Kidney (tissue), 14 donors: ENCODE measurements around the gene ITPR1. TPM values are rescaled to one million over a fixed set of nuclear protein-coding genes. Genes with fewer than 3 reads are reported as not detected.

Source experiments
- DNase-seq, 5 donors: peaks; one replicate each; pipeline ENCODE4 v3.0.0-alpha.2; 2013 to 2020
- FAIRE-seq: peaks from 2 replicates; lab custom pipeline; 2012; peaks lifted over from hg19 to GRCh38; lab: Jason Lieb, UNC
- H3K27ac ChIP-seq, 2 donors: one replicate each; pipeline ENCODE4 v1.7.0; 2013; ENCODE audit warnings: low read depth in 2 of 2, low read length in 2 of 2, inconsistent platforms in 1 of 2
- H3K27me3 ChIP-seq: one replicate; pipeline ENCODE4 v1.7.1; 2013; ENCODE audit warnings: low read length, inconsistent platforms; ENCODE audit not compliant: control insufficient read depth, insufficient read depth
- H3K36me3 ChIP-seq, 3 donors: one replicate each; pipeline versions ENCODE4 v1.7.0 to v1.7.1; 2013; ENCODE audit warnings: low read length in 3 of 3, control low read depth in 1 of 3, inconsistent platforms in 1 of 3; ENCODE audit not compliant: insufficient read depth in 3 of 3, control insufficient read depth in 2 of 3
- H3K4me1 ChIP-seq, 3 donors: one replicate each; pipeline versions ENCODE4 v1.7.0 to v1.7.1; 2013; ENCODE audit warnings: low read length in 3 of 3, inconsistent platforms in 1 of 3, low read depth in 1 of 3; ENCODE audit not compliant: control insufficient read depth in 2 of 3, insufficient read depth in 2 of 3
- H3K4me3 ChIP-seq, 3 donors: one replicate each; pipeline versions ENCODE4 v1.7.0 to v1.8.1; 2013; ENCODE audit warnings: low read length in 3 of 3, control low read depth in 1 of 3, inconsistent platforms in 1 of 3
- H3K9ac ChIP-seq, 3 donors: one replicate each; pipeline versions ENCODE4 v1.7.0 to v1.7.1; 2013; ENCODE audit warnings: low read length in 3 of 3, control low read depth in 1 of 3, inconsistent platforms in 1 of 3
- H3K9me3 ChIP-seq, 3 donors: one replicate each; pipeline versions ENCODE4 v1.7.0 to v1.7.1; 2013; ENCODE audit warnings: low read length in 3 of 3, control low read depth in 1 of 3, inconsistent platforms in 1 of 3; ENCODE audit not compliant: control insufficient read depth in 2 of 3, insufficient read depth in 1 of 3
- intact Hi-C: fragments of 100-400 bp; cut with DNase I; formaldehyde crosslinking; loops from one replicate; pipeline ENCODE4 v1.11.1; 2022
- polyA plus RNA-seq: library from polyadenylated mRNA; stranded (reverse); fragments of 350-450 nt; fragmentation: Illumina TruSeq; extraction: RNeasy Lipid Tissue Mini Kit (QIAGEN cat#74804); gene quantifications from one replicate; pipeline ENCODE4 v1.2.3, GENCODE V29; 2014; ENCODE audit warnings: low read depth, low replicate concordance; ENCODE audit not compliant: insufficient read depth
- total RNA-seq: library from RNA; stranded (reverse); fragmentation: NEBNext Ultra II Directional; extraction: Animal tissue kit (Norgen Biotek cat#: 25700); gene quantifications from one replicate; pipeline ENCODE4 v1.2.1, GENCODE V29; 2021
- TF ChIP-seq, protein P1 (sequence below): IDR thresholded peaks from 3 replicates; pipeline ENCODE4 v1.5.1; 2012; ENCODE audit warnings: mild to moderate bottlenecking, moderate library complexity, borderline replicate concordance; ENCODE audit not compliant: insufficient read depth; ENCODE audit errors: extremely low read depth
- donor health status: control.
- donor health status: control.
- donor health status: control.
- donor health status: control.
- donor health status: control.
- donor health status: DM: yes; HTN: yes; CAD: no.
- donor health status: Normal renal cell carcinoma (clear cell type).

ITPR1 gene
- total and polyA plus RNA-seq, 2 donors from 2014 or later, result 30.2 to 81.2 TPM

DNA sequence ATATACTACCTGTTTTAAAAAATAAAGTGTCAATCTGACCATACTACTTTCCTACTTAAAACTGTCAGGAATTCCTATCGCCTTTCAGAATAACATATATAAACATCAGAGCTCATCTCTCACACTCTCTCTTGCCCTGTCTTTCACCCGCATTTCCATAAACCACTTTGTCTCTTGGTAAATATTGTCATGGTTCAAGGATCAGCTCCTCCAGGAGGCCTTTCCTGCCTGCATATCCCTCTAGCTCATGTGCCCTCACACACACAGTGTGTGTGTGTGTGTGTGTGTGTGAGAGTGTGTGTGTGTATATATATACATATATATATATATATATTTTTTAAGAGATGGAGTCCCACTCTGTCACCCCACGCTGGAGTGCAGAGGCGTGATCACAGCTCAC lies 32.8 kb upstream of the ITPR1 start:
- DNase-seq (no peak), FAIRE-seq (no peak)
- H3K27ac ChIP-seq, result no peak overlapping the region
- no peaks in the 10 kb centered on the region for H3K36me3 ChIP-seq
- H3K27me3 ChIP-seq, result no peaks in the 10 kb centered on the region
- no peaks in the 10 kb centered on the region for H3K4me1 ChIP-seq
- no peaks in the 10 kb centered on the region for H3K9me3 ChIP-seq
- TF ChIP-seq, protein P1, sequence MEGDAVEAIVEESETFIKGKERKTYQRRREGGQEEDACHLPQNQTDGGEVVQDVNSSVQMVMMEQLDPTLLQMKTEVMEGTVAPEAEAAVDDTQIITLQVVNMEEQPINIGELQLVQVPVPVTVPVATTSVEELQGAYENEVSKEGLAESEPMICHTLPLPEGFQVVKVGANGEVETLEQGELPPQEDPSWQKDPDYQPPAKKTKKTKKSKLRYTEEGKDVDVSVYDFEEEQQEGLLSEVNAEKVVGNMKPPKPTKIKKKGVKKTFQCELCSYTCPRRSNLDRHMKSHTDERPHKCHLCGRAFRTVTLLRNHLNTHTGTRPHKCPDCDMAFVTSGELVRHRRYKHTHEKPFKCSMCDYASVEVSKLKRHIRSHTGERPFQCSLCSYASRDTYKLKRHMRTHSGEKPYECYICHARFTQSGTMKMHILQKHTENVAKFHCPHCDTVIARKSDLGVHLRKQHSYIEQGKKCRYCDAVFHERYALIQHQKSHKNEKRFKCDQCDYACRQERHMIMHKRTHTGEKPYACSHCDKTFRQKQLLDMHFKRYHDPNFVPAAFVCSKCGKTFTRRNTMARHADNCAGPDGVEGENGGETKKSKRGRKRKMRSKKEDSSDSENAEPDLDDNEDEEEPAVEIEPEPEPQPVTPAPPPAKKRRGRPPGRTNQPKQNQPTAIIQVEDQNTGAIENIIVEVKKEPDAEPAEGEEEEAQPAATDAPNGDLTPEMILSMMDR, result no peak
- intact Hi-C loops, result no loop called here
- no peak overlapping the region for H3K4me3 ChIP-seq
- H3K9ac ChIP-seq, result no peak overlapping the region

DNA sequence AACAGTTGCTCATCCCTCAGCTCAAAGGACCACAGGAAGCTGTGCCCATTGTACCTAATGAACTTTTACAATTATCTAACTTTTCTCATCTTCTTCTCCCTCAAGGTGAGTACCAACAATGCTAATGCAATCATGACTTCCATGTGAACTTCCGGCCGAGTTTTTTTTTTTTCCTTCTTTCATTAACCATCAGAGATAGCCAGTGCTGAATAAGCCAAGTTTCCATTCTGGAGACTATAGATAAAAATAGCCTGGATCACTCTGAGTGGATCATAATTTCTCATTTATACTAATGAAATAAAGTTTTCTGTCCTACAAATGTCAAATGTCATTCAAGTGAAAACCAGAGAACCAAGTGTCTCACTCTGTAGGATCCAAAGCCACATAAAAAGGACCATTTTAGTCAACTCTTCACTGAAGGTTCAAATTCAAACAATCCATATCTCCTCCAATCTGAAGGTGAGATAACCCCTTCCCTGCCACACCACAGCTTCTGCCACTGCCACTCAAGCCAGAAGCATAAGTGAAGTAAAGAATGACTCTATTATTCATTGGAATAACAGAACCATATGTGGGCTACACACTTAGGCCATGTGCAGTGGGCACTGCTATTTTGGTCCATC lies 31.6 kb upstream of the ITPR1 start:
- Histone ChIP-seq H3K27ac (no peak overlapping the region), H3K9ac (no peak overlapping the region), H3K4me1 (peaks cover 0 to 3% (median 0%) of the 10 kb centered on the region in 3 donors), H3K36me3 (no peaks in the 10 kb centered on the region), H3K4me3 (no peak overlapping the region), H3K9me3 (no peaks in the 10 kb centered on the region), H3K27me3 (no peaks in the 10 kb centered on the region)
- TF ChIP-seq, protein P1, result no peak
- intact Hi-C loops, result no loop called here
- FAIRE-seq (no peak), DNase-seq (no peak)

DNA sequence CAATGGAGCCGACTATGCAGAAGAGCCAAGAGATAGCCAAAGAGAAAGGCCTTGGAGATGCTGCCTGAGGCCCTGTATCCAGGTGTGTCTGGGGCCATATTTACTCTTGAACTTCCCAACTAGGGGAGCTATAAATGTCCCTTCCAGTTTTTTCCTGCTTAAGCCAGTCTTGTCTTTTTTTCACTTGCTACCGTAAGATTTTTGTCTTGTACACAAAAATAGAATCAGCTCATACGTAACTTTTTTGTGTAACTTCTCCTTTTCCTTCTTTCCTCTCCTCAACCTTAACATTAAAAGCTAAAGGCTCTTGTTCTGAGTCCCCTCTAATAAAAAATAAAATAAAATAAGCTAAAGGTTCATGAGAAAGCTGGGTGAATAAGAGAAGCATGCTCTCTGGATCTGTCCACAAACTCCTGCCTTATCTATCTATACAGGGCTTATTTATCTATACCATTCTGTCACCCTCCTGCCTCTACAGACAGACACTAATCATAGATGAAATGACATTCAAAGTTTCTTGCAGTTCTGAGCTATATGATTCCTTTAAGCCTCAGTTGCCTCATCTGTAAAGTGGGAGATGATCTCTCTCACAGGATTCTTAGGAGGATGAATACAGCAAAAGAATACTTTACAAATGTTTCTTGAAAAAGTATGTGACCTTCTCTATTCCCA lies 30.6 kb upstream of the ITPR1 start:
- intact Hi-C loops, result no loop called here
- Histone ChIP-seq H3K36me3 (no peaks in the 10 kb centered on the region), H3K9ac (no peak overlapping the region), H3K4me1 (peaks cover 0 to 3% (median 0%) of the 10 kb centered on the region in 3 donors), H3K9me3 (no peaks in the 10 kb centered on the region), H3K27me3 (no peaks in the 10 kb centered on the region), H3K4me3 (no peak overlapping the region), H3K27ac (no peak overlapping the region)
- FAIRE-seq (no peak), DNase-seq (no peak)
- TF ChIP-seq, protein P1, result no peak
